Measurements from ENCODE around the gene SEMA3G. TPM values are rescaled to one million over a fixed set of nuclear protein-coding genes. Genes with fewer than 3 reads are reported as not detected.

SEMA3G gene
- total RNA-seq = under 0.01 and 0.19 TPM in 2 replicates

DNA sequence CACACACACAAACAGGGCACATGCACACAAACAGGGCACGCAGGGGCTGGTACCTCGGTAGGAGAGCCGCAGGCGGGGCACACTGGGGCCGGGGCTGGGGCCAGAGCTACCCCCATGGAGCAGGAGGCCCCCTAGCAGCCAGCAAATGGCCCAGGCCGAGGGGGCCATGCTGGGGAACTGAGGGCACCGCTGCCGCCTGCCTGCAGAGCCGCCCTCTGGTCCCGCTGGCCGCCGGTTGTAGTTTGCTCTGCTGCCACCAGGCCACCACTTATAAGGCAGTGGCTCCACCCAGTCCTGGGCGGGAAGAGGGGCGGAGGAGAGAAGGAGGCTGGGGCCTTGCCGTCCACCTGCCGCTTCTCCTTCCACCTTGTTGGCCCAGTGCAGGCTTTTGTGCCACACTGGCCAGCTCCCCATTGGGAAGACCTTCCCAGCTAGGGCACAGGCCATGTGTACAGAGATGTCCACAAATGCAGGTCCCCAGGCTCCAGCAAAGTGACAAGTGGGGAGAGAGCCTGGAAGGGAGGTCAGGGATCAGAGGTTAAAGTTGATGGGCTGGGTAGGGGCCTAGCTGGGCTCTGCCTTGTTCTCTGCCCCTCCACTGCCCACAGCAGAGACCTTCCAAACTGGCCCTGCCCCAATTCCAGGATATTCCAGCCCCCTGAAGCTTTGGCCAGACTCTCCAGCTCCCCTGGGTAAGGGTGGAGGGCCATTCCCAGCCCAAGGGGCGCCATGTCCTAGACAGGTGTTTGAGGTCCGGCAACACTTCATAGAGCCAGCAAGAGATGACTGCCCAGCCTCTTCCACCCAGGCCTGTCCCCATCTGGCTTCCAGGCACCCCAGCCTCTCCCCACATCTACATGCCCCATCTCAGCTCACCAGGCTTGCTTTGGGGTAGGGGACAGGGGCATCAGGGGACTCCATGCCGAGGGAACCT, at the start of gene SEMA3G:
Gene SEMA3G, minus strand, starts transcription at position 244 of the 934 bp plus-strand sequence. Its CDS starts 76 bp downstream, at position 168.

GRCh38 chr3:52455283-52456168, 10.6 kb upstream of the SEMA3G start, which contains the start of gene NISCH:
NISCH (plus strand) TSS chr3:52455604; CDS start chr3:52455642, 38 bp downstream.

GRCh38 chr3:52453496-52454249, 8.8 kb upstream of the SEMA3G start, which contains the start of gene TNNC1:
TNNC1 (minus strand) TSS chr3:52454041; CDS start chr3:52454015, 26 bp downstream.

Other genes starting within 250 kb of the SEMA3G start
- gene ALAS1, start 246.9 kb downstream of the SEMA3G start, total RNA-seq = 24.0 and 27.0 TPM in 2 replicates
- under 0.01 TPM in 1 of 2 replicates, not detected in the other for gene TLR9, start 219.5 kb downstream of the SEMA3G start, total RNA-seq
- gene TWF2, start 205.9 kb downstream of the SEMA3G start, total RNA-seq = 73.0 and 78.6 TPM in 2 replicates
- 18.1 and 19.5 TPM in 2 replicates for gene PPM1M, start 199.3 kb downstream of the SEMA3G start, total RNA-seq
- gene WDR82, start 166.5 kb downstream of the SEMA3G start, total RNA-seq = 67.9 and 71.7 TPM in 2 replicates
- 11.4 and 13.2 TPM in 2 replicates for gene GLYCTK, start 157.3 kb downstream of the SEMA3G start, total RNA-seq
- gene DNAH1, start 128.8 kb downstream of the SEMA3G start, total RNA-seq = 3.3 and 3.9 TPM in 2 replicates
- 38.7 and 48.1 TPM in 2 replicates for gene BAP1, start 35.1 kb downstream of the SEMA3G start, total RNA-seq
- gene PHF7, start 34.4 kb downstream of the SEMA3G start, total RNA-seq = 4.8 and 7.4 TPM in 2 replicates
- 1.3 and 2.7 TPM in 2 replicates for gene TNNC1, start 8.9 kb upstream of the SEMA3G start, total RNA-seq
- gene NISCH, start 10.5 kb upstream of the SEMA3G start, total RNA-seq = 57.3 and 63.0 TPM in 2 replicates
- gene STAB1, start 50.2 kb upstream of the SEMA3G start, total RNA-seq = 2.5 and 6.5 TPM in 2 replicates
- gene NT5DC2, start 88.8 kb upstream of the SEMA3G start, total RNA-seq = 47.2 and 59.3 TPM in 2 replicates
- 6.7 and 12.0 TPM in 2 replicates for gene UQCC5, start 91.5 kb upstream of the SEMA3G start, total RNA-seq
- gene PBRM1, start 240.8 kb upstream of the SEMA3G start, total RNA-seq = 56.4 and 66.8 TPM in 2 replicates
- 100 and 106 TPM in 2 replicates for gene GNL3, start 240.9 kb upstream of the SEMA3G start, total RNA-seq

Data from aortic smooth muscle cell (primary cell).